Measurements from ENCODE around the gene L3MBTL4. TPM values are rescaled to one million over a fixed set of nuclear protein-coding genes. Genes with fewer than 3 reads are reported as not detected.
"Not testable (repeated sequence)": the region's sequence is repeated elsewhere in the genome, so short reads cannot be mapped to it uniquely, and the experiment has no call there.

Gene L3MBTL4
- total and polyA plus RNA-seq, 10 donors: 1.1 to 21.0 (median 12.7) TPM

DNA sequence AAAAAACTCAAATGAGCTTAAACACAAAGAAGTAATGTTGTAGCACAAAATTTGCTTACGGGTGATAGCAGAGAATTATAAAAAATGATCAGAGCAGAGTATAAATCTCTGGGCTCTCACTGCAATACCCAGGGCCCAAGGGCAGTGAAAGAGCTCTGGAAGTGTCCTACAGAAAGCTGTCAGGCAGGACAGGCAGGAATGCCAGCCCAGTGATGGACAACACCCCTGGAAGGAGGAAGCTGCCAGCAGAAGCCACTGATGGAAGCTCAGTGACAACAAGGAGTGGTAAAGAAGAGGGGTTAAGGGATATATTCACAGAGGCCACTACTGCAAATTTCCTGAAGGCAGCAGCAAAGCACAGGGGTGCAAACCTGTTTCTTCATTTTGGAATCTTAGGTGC is 214.9 kb downstream of the L3MBTL4 start:
- TF ChIP-seq POLR2AphosphoS5 (IDR thresholded peaks at IDR 0.05) (no peak), POLR2A (IDR thresholded peaks at IDR 0.05) (no peak)
- TF ChIP-seq, protein P1, sequence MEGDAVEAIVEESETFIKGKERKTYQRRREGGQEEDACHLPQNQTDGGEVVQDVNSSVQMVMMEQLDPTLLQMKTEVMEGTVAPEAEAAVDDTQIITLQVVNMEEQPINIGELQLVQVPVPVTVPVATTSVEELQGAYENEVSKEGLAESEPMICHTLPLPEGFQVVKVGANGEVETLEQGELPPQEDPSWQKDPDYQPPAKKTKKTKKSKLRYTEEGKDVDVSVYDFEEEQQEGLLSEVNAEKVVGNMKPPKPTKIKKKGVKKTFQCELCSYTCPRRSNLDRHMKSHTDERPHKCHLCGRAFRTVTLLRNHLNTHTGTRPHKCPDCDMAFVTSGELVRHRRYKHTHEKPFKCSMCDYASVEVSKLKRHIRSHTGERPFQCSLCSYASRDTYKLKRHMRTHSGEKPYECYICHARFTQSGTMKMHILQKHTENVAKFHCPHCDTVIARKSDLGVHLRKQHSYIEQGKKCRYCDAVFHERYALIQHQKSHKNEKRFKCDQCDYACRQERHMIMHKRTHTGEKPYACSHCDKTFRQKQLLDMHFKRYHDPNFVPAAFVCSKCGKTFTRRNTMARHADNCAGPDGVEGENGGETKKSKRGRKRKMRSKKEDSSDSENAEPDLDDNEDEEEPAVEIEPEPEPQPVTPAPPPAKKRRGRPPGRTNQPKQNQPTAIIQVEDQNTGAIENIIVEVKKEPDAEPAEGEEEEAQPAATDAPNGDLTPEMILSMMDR (IDR thresholded peaks at IDR 0.05 in 8 of 11, conservative IDR thresholded peaks at IDR 0.05 in 3 of 11): no peak
- WGBS, 5 donors: 80 to 93% (median 92%) methylated on average over 1 of the region's 1 CpG

DNA sequence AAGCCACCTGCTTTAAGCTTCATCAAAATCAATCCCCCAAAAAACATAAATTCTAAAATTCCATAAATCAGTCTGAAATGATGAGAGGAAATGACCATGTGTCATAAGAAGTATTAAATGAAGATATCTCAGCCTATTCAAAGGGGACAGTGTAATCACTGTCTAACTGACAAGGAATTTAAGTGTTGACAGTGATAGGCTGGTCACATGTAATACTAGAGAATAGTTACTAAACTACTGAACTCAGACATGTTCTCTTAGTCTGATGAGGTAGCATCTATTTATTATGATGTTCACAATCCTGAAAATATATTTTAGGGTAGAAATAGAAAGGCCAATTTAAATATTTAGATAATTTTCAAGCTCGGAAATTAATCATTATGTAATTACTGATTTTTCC is 216.1 kb downstream of the L3MBTL4 start:
- H3K27ac ChIP-seq: no peak overlapping the region
- WGBS, 5 donors: 84 to 94% (median 92%) methylated on average over 1 of the region's 1 CpG
- no peaks in the 10 kb centered on the region for H3K4me1 ChIP-seq
- H3K27me3 ChIP-seq (replicated peaks in 1 of 7): no peaks in the 10 kb centered on the region
- TF ChIP-seq POLR2A (IDR thresholded peaks at IDR 0.05) (no peak), POLR2AphosphoS5 (IDR thresholded peaks at IDR 0.05) (no peak)
- TF ChIP-seq, protein P1 (IDR thresholded peaks at IDR 0.05 in 8 of 11, conservative IDR thresholded peaks at IDR 0.05 in 3 of 11): no peak
- H3K4me3 ChIP-seq: no peak overlapping the region
- H3K36me3 ChIP-seq: peaks cover 0 to 2% (median 0%) of the 10 kb centered on the region in 6 donors
- intact Hi-C loops (cut with DNase I; ENCODE audit: low total_unique reads): no loop called here
- no peak for DNase-seq
- H3K9me3 ChIP-seq: peaks cover 0 to 4% (median 0%) of the 10 kb centered on the region in 8 donors

More for the DNA sequence above, 214.9 kb downstream of the L3MBTL4 start:
- DNase-seq: no peak
- H3K27me3 ChIP-seq (replicated peaks in 1 of 7): no peaks in the 10 kb centered on the region
- H3K4me3 ChIP-seq: no peak overlapping the region
- H3K9me3 ChIP-seq: peaks cover 0 to 4% (median 0%) of the 10 kb centered on the region in 8 donors
- H3K36me3 ChIP-seq: no peaks in the 10 kb centered on the region
- no peak overlapping the region for H3K27ac ChIP-seq
- intact Hi-C loops (cut with DNase I; ENCODE audit: low total_unique reads): no loop called here
- no peaks in the 10 kb centered on the region for H3K4me1 ChIP-seq

DNA sequence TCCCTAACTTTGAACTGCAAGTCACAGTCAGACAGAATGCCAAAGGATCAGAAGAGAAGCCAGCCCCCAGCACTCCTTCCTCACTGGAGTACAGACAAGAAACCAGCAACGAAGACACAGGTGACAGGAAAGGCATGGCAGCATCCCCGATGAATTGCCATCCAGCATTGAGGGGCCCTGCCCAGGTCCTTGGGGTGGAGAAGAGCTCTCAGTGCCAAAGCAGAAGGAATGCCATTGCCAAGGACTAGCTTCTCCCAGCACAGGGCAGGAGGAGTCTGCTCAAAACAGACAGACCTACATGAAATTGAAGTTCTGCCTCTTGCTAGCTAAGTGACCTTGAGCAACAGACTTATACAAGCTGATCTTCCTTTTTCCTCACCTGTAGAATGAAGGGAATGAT is 220.1 kb downstream of the L3MBTL4 start:
- 61 to 98% (median 84%) methylated on average over 2 of the region's 2 CpGs for WGBS, 5 donors
- no peak for DNase-seq
- Histone ChIP-seq H3K27ac (no peak overlapping the region), H3K9me3 (peaks cover 0 to 19% (median 14%) of the 10 kb centered on the region in 8 donors), H3K4me3 (no peak overlapping the region), H3K4me1 (no peaks in the 10 kb centered on the region), H3K36me3 (peaks cover 0 to 36% (median 0%) of the 10 kb centered on the region in 6 donors), H3K27me3 (replicated peaks in 1 of 7) (no peaks in the 10 kb centered on the region)
- intact Hi-C loops (cut with DNase I; ENCODE audit: low total_unique reads): no loop called here
- TF ChIP-seq, protein P1 (IDR thresholded peaks at IDR 0.05 in 8 of 11, conservative IDR thresholded peaks at IDR 0.05 in 3 of 11): no peak
- TF ChIP-seq POLR2A (IDR thresholded peaks at IDR 0.05): no peak
- no peak for TF ChIP-seq POLR2AphosphoS5 (IDR thresholded peaks at IDR 0.05)

DNA sequence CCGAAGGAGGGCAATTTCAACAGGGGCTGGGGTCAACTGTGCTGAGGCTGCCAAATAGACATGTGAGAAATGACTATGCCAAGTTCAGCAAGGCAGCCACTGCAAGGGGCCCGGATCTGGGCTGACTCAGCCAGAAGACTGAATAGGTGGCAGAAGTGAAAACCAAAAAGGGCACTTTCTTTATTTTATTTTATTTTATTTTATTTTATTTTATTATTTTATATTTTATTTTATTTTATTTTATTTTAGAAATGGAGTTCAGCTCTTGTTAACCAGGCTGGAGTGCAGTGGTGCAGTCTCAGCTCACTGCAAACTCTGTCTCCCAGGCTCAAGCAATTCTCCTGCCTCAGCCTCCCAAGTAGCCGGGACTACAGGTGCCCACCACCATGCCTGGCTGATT is 228.9 kb downstream of the L3MBTL4 start:
- intact Hi-C loops (cut with DNase I; ENCODE audit: low total_unique reads); DNase-seq; H3K4me3 ChIP-seq; H3K27ac ChIP-seq; H3K4me1 ChIP-seq; H3K27me3 ChIP-seq (replicated peaks in 1 of 7): not testable (repeated sequence)
- H3K36me3 ChIP-seq: peaks cover 0 to 20% (median 0%) of the 10 kb centered on the region in 6 donors
- 88 to 94% (median 93%) methylated on average over 3 of the region's 3 CpGs for WGBS, 5 donors
- peaks cover 0 to 29% (median 24%) of the 10 kb centered on the region in 8 donors for H3K9me3 ChIP-seq

Data from spleen (tissue), 11 donors.